NCI-H1436 (cell line): ENCODE results near the gene ARFGAP1.

ENCODE experiments used
- DNase-seq: peaks from one replicate; lab custom pipeline; 2025; lab: John Stamatoyannopoulos, UW

The ARFGAP1 gene

DNA sequence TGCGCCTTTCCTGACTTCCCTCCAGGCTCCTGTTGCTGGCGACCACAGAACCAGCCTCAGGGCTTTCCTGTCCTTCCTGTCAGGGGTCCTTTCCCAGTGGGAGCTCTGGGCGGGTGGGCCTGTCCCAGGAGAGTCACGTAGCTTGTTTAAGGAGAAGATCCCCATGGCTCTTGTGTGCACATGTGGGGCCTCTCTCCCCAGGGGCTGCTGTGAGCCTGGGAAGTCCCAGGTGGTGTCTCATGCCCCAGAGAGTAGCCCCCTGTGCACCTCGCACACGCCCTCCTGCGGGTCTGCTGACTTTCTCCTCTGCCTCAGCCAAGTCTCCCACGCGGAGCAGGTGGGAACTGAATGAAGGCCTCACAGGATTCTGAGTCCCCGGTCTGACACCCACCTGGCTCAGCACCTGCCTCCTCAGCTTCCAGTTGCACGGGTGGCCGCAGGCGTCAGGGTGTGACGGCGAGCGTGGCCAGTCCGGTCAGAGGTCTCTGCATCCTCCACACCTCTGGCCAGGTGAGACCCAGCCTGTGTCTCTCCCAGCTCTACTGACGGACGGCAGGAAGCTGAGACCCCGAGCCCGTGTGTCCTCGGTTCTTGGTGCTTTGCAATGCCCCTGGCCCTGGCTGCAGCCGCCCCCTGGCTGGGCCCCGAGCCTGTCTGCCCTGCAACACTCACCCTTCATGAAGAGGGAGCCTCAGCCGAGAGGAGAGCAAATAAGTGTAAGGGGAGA is 12.7 kb upstream of the ARFGAP1 start:
- DNase-seq = no peak

DNA sequence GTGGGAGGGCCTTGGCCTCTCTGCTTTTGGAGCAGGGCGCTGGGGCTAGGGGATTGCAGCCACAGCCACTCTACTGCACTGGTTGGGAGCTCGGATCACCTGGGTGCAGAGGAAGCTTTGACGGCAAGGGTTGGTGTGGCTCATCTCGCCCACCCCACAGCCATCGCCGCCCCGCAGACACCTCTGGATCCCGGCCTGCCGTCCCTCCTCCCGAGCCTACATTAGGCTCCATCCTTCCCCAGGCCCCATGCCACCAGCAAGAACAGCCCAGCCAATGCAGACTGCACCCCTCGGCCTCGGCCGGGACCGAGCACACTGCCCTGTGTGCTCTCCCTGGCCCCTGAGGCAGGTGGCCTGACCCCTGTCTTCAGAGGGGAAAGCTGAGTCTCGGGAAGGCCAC is 12.1 kb upstream of the ARFGAP1 start:
- DNase-seq = no peak

DNA sequence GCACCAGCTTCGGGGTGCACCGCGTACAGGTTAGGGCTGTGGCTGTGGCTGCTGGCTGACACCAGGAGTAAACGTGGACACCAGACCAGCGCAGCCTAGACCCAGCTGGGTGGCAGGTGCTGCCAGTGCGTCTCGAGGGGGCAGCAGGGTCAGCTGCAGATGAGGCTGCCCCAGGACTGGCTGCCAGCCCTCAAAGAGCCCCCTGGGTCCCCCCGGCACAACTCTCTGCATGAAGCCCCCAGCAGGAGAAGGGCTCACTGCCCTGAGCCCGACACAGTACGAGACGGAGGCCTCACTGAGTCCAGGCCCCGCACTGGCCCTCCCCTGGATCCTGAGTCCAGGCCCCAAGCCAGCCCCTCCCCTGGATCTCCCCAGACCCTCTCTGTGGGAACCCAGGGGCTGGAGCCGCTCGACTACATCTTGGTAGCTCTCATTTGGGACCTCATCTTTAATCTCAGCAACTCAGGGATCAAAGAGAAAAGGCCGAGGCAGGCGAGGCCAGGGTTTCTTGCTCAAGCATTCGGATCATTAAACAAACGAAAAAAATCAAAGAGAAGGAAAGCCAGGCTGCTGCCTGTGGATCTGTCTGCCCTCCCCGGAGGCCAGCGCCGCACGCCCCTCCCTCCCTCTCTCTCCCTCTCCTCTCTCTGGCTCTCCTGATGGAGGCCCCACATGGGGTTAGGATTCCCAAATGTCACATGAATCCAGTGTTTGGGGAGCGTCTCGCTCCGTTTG is 11.4 kb upstream of the ARFGAP1 start:
- no peak for DNase-seq

DNA sequence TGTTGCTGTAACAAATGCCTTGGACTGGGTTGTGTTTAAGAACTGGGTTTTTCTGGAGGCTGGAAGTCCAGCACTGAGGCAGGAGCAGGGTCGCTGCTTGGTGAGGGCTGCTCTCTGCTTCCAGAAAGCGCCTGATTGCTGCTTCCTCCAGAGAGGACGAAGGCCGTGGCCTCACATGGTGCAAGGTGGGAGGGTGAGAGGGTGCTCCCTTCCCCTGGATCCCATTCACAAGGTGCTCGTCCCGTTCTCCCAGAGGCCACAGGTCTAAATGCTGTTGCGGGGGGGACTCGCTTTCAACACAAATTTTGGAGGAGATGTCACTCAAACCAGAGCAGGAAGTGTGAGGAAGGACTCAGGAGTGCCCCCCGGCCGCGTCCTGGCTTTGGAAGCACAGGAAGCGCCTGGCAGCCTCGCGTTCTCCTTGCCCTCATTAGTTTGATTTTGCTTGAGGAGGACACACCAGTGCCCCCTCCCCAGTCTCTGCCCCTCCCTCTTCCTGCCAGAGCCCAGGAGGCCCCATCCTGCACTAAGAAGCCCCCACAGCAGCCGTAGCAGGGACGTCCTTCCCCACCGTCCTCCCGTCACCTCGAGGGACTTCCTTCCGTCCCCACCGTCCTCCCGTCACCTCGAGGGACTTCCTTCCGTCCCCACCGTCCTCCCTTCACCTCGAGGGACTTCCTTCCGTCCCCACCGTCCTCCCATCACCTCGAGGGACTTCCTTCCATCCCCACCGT is 10.7 kb upstream of the ARFGAP1 start:
- no peak for DNase-seq

DNA sequence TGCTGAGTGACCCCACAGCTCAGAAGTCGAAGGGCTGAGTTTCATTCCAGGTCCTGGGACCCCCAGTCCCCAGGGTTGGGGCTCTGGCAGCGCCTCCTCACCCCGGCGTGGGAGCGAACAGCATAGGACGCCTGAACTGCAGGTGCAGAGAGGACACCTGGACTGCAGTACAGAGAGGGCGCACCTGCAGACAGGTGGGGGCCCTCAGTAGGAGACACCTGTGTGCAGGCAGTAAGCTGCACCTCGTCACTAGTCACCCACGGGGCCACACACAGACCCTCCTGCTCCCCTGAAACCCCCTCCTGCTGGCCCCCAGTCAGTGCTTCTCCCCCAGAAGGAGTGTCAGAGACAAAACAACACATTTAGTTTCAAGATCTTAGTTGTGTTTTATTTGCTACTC is 9.8 kb upstream of the ARFGAP1 start:
- DNase-seq = no peak

DNA sequence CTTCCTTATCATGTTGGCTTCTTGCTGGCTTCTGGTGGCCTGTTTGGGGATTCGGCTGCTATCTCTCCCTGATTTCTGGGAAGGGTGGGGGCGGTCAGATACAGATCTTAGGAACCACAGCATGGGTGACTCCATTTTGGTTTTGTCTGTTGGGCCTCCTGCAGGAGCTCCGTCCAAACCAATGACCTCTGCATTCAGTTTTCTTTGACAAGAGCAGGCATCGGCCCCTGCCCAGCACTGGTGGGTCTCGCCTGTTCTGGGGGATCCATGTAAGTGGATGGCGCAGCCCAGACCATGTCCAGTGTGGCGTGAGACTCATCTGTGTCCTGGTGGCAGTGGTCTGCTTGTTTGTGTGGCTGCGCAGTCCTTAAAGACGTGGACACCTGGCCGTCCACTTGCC is 8.6 kb upstream of the ARFGAP1 start:
- no peak for DNase-seq

DNA sequence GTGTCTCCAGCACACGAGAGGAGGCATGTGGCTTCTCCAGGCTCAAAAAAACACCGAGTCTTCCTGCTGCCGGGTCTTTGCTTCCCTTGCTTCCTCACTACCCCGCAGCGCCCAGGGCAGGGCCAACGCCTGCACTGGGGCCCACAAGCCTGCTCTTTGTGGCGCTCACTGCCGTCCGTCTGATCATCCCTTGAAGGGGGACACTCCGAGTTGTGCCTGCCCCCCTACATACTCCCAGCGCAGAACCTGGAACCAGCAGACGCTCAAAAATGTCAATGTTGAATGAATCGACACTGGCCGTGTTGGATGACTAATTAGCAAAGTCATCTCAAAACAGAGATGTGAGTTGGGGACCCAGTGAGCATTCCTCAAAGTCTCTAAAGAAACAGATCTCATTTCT is 8.1 kb upstream of the ARFGAP1 start:
- no peak for DNase-seq

DNA sequence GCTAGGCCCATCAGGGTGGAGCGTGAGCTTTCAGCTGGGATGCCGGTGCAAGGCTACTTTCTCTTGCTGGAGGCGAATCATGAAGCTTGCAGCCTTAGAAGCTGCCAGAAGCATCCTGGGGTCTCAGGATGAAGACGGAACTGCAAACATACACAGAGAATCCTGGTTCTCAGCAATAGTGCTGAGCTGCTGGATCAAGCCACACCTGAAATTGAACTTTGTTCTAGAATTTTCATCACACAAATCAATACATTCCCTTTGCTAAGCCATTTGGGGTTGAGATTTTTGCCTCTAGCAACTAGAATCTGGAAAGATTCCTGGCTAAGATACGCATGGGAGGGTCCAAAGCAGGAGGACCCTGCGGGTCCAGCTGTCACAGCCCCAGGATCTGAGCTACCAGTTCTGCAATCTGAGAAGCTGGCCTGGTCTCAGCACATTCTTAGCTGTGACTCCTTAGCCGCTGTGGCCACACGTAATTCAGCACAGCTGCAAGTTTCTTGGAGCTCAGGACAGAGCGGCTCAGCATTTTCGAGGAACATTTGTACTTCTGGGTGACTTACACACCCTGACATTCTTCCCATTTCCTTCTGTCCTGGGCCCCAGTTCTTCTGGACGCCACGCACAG is 6.6 kb upstream of the ARFGAP1 start:
- no peak for DNase-seq

DNA sequence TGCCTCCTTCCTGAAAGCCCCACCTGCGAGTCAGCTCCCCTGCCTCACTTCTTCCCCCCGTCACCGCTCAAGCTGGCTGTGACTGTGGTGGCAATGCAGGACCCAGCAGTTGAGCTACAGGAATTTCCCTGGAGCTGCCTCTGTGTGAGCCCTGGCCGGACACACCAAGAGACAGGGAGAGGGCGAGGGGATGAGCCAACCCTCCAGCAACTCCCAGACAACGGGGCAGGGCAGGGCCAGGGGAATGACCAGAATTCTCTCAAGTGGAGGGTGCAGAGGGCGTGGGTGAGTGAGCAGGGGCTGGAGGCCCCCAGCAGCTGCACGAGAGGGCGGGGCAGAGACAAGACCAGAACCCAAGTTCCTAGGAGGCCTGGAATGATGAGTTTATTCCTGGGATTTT is 4.9 kb upstream of the ARFGAP1 start:
- no peak for DNase-seq

DNA sequence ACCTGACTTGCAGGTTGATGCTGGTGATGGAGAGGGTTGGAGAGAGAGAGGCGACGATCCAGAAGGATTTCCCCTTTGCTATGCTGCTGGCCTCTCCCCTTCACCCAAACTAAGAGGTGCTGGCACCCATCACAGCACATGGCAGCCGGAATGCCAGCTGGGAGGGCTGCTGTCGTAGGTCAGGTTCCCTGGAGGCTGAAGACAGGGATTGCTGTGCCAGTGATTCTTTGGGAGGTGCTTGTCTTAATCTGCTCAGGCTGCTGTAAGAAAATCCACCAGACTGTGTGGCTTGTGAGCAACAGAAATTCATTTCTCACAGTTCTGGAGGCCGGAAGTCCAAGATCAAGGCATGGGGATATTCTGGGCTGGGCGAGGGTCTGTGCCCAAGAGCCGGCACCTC is 4.4 kb upstream of the ARFGAP1 start:
- no peak for DNase-seq

DNA sequence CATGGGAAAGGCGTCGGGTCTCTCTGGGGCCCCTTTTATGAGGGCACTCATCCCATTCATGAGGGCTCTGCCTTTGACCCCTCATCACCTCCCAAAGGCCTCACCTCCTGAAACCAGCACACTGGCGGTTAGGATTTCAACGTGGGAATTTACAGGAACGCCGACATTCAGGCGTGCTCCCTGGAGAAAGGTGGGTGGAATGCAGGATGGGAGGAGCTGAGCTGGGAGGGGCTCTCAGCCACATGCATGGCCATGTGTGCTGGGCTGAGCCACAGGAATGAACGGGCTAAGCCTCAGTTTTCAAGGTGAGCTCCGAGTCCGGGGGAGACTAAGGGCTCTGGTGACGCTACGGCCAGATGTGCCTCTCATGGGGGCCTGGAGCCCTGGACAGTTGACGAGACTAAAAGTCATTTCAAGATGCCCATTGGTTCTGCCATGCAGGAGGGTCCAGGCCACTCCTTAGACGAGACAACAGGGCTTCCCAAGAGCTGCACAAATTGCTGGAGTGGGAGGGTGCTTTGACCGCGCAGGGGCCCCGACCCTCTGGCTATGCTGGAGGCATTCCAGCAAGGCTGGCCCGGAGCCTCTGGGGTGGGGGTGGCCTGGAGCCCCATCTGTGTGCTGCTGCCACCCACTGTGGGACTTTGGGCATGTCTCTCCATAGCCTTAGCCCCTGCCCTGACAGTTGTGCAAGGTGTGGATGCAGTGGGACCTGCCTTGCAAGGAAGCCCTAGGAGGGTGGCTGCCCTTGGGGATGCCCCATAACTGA is 3.8 kb upstream of the ARFGAP1 start:
- no peak for DNase-seq

DNA sequence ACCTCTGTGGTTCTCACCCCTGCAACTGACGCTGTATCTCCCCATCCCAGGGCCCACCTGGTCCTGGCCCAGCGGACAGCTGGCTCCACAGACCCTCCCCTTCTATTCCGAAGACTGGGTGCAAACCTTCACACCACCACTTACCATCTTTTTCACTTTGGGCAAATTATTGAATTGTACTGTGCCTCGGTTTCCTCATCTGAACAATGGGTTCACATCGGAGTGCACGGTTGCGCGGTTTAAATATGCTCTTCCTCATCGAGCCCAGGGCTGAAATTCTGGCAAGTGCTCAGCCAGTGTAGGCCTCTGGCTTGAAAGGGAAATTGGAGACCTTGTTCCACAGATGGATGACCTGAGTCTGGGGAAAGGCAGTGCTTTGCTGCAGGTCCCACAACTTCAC is 2.9 kb upstream of the ARFGAP1 start:
- DNase-seq = no peak

DNA sequence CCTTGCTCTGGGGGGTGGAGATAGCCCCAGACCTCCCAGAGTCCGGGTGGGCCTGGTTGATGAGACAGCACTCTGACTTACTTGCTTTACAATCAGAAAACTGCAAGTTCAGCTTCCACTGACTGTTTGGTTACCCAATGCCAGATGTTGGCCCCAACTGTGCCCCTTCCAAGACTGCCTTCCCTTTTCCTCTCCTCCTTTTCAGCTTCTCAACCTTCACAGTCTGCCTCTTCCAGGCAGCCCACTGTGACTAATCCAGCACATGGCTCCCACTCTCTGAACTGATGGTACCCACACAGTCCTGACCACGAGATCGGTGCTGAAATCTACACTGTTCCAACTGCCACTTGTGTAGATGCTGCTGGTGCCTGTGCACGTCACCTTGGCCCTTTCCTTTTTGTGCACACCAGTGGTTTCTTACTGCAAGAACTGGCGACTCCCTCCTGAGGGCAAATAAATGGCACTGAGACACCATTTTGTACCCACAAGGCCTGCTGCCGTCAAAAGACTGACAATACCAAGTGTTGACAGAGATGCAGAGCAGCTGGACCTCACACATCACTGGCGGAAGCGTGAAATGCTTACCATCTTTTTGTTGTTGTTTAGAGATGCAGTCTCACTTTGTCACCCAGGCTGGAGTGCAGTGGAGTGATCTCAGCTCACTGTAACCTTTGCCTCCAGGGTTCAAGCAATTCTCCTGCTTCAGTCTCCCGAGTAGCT is 1.8 kb upstream of the ARFGAP1 start:
- no peak for DNase-seq

DNA sequence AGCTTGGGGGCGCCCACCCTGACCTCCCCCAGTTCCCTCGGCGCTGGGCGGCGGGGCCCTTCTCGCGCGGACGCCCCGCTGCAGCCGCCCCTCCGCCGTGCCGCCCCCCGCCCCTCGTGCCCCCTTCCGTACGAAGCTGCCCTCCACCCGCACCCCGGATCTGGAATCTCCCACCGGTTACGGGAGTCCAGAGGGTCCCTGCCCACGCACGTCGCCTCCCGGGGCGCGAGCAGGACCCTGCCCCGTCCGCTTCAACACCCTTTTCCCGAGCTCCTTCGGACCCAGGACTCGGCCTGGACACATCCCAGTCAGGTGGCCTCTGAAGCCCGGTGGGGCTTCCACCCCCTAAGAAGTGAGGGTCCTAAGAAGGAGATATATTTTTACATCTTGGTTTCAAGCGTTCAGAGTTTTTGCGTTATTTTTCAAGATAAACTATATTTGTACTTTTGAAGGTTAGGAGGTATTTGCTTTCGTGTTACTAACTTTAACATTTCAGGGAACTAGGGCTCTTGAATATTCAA is 506 bp downstream of the ARFGAP1 start:
- no peak for DNase-seq

DNA sequence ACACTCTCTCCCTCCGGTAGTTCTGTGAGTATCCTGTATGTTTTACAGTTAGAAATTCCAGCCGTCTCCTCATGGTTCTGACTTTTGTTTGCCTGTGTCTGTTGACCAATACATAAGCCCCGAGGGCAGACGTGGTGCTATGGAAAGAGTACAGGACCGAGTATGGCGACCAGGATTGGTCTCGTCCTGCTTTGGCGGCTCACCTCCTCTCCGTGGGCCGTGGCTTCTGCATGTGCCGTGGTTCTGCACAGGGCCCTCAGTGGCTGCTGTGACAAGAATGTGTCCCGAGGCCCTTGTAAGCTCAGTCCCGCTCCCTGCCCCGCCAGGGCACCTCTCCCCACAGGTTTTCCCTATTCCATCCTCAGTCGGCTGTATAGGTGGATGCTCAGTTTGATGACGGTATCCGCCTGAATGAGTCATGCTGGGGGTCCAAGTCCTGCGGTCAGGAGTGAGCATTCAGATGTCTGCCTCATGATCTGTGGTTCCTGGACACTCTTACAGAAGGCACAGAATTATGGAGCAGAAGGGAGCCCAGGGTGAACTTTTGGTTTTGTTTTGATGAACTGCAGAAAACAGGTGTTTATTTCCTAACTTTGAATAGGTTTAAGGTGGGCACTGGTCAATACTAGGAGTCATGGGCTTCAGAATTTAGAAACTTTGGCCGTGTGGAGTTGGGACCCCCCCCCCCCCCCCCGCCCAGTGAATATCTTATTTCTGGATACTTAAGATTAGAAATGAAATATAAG is 1.2 kb downstream of the ARFGAP1 start:
- DNase-seq = no peak

DNA sequence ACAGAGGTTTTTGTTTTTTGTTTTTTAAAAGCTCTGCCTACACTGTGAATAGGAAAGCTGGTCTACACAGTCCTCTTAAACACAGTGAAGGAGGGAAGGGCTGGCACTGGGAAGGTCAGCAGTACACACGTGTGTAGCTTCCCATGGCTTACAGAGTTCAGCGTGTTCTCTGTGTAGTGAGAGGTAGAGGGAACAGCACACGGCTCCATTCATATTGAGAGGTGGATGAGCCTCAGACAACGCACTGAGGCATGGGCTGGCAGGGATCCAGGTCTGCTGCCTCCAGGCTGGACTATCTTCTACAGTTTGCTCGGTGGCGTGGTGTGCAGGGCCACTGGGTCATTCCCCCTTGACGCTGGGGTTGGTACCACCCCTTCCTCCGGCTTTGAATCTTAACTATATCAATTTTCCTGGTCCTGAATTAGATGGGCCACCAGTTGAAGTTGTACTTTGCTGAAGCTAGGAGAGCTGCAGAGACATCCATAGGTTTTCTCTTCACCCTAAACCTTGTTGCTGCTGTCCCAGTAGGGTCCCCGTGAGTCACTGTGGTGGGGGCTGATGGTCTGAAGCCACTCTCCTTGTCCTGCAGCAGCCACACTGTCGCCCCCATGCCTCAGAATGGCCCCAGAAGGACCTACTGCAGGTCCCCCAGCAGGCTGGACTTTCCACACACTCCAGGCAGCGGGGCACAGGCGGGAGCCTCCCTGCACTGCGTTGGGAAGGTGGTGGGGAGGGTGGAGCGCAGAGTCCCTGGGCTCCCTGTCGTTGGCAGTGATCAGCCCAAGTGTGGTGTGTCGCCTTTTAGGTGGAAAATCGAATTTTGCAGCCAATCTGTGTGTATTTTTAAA is 2.0 kb downstream of the ARFGAP1 start:
- no peak for DNase-seq

DNA sequence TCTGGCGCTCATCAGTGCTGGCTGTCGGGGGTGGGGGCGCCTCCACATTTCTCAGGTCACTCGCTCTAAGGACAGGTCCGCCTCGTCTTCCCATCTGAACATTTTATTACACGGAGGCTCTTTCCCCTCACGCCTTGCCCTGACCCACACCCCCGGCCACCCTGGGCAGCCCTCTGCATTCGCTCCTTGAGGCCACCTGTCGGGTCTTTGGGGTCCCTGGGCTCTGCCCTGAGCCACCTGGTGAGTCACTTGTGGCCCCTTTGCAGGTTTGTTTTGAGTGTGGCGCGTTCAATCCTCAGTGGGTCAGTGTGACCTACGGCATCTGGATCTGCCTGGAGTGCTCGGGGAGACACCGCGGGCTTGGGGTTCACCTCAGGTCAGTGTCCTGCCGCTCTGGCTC is 3.2 kb downstream of the ARFGAP1 start:
- no peak for DNase-seq

DNA sequence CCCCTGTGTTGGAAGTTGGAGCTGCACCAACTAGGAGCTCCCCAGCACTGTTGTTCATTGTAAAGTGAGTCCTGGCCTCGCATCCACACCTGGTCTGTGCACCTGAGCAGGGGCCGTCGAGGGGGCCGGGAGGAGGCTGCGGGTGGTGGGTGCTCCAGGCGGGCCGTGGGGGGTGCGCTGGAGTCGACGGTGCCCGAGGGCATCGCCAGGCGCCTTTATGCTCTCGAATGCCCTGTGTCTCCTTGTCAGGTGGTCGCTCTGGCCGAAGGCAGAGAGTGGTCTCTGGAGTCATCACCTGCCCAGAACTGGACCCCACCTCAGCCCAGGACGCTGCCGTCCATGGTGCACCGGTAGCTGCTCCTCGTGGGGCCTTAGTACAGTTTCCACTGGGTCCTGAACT is 4.3 kb downstream of the ARFGAP1 start:
- DNase-seq = no peak
